Activated T-cell treated with anti-CD3 and anti-CD28 coated beads, Interleukin-2, amount 50 U/mL, for 1 hour (primary cell): ENCODE data around the gene SLC27A6.
"Not testable (repeated sequence)": the region's sequence is repeated elsewhere in the genome, so short reads cannot be mapped to it uniquely, and the experiment has no call there.

Experiments used
- DNase-seq: peaks from one replicate; pipeline ENCODE4 v3.0.0-alpha.2; 2020

SLC27A6 gene, protein sequence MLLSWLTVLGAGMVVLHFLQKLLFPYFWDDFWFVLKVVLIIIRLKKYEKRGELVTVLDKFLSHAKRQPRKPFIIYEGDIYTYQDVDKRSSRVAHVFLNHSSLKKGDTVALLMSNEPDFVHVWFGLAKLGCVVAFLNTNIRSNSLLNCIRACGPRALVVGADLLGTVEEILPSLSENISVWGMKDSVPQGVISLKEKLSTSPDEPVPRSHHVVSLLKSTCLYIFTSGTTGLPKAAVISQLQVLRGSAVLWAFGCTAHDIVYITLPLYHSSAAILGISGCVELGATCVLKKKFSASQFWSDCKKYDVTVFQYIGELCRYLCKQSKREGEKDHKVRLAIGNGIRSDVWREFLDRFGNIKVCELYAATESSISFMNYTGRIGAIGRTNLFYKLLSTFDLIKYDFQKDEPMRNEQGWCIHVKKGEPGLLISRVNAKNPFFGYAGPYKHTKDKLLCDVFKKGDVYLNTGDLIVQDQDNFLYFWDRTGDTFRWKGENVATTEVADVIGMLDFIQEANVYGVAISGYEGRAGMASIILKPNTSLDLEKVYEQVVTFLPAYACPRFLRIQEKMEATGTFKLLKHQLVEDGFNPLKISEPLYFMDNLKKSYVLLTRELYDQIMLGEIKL

DNA sequence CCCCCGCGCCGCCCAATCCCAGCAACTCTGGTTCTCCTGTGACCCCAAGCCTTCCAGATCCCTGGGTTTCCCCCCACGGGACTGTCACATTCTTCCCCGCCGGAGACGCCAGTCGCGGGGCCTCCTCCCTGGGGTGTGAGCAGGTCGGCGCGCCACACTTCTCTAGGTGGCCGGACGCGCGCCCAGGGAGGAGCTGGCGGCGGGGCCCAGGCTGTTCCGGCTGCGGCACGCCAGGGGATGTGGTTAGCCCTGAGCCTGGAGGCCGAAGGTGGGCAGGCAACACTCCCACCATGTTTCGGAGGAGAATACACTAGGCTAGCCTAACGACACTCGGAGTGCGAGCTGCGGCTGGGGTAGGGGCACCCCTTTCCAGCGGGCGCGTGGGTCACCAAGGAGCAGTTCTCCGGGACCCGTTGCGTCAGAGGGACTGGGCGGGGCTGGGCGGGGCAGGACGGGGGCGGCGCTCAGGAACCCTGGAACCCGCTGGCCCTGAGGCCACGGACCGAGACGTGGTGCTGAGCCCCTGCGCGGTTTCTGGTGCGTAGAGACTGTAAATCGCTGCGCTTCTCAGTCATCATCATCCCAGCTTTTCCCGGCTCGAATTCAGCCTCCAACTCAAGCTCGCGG, at the start of gene SLC27A6:
TSS of gene SLC27A6 (plus strand) at position 478 of the 627 bp plus-strand sequence. CDS start 650 bp downstream, outside the sequence.
- DNase-seq: no peak

DNA sequence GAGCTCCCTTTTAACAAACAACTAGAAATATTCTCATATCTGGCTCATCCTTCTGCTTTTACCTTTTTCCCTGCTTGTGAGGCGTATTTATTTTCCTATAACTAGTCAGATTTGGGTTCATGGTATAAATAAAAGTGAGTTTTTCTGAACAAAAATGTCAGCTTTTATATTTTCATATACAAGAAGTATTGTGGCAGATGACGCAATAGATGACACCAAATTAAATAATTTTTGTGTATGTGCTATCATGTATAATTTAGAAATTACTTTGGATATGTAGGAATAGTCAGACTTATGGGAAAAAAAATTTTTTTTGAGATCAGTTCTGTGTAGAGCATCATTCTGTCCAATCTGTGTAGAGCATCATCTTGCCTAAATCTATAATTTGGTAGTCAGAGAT, 45.7 kb upstream of the SLC27A6 start:
- DNase-seq: no peak

DNA sequence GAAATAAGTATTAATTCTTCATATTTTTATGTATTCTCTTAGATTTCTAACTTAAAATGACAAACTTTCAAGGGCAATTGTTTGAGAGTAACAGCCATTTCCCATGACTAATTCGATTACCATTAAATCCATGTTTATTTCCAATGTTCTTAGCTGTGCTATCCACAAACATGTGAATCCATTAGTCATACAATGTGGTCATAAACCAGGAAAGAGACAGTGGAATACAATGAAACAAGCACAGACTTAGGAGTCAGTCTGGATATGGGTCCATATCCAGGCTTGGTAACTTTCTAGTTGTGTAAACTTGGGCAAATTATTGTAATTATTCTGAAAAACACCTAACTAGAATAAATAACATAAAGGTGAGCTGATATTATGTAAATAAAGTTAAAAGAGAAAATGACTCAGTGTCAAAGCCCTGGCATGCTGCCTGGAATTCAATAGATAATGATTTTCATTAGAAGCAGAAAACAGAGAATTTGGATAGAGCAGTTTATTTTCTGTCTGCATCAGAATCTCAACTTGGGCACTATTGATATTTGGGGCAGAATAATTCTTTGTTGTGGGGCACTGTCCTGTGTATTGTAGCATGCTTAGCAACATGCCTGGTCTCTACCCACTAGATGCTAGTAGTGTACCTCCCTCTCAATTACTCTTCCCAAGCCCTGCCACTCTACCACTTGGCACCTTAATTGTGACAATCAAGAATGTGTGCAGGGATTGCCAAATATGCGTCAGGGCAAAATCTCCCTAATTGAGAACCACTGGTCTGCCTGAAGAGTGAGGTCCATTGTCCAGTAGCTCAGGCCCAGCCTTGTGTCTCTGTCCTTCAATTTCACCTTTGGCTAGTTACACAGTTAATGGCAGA, 44.7 kb upstream of the SLC27A6 start:
- no peak for DNase-seq

DNA sequence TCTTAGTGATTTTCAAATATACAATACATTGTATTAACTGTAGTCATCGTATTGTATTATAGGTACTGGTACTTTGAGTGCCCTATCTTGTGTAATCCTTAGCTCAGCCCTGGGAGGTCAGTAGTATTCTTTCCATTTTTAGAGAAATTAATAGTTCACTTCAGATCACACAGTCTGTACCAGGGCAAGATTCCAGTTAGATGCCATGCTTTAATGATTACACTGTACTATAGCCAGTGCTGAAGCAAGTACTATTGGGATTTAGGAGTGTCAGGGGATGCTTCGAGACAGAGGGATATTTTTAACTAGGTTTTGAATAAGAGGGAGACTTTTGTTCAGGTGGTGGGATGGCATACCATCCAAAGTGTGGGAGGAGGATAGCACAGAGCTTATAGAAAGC, 41.0 kb upstream of the SLC27A6 start:
- DNase-seq: no peak

DNA sequence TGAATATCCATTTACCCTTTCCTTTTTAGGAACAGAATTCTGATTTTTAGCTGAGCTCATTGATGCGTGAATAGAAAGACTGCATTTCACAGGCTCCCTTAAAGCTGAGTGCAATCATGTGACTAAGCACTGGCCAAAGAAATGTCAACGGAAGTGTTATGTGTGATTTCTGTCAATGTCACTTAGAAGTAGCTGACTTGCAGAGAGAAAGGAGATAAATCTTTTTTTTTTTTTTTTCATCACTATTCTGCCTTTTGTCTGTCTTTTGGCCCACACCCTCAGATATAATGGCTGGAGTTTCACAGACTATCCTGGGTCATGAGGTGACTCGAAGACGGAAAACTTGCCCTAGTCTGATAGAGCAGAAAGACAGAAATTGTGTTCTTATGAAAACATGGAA, 39.3 kb upstream of the SLC27A6 start:
- no peak for DNase-seq

DNA sequence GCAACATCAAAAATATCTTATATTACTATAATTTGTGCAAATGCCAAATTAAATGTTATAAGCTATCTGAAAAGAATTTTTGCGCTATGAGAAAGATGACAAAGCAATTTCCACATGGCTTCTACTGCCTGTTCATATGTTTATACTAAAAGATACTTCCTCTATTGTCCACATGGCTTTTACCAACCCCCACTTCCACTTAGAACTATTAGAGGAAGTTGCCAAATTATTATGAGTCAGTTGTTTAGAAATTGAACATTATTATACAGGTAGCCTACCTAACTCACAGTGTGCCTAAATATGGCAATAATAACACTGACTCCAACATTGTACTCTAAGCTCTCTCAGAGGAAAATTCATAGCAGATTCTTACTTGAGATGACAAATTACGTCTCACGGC, 37.6 kb upstream of the SLC27A6 start:
- no peak for DNase-seq

DNA sequence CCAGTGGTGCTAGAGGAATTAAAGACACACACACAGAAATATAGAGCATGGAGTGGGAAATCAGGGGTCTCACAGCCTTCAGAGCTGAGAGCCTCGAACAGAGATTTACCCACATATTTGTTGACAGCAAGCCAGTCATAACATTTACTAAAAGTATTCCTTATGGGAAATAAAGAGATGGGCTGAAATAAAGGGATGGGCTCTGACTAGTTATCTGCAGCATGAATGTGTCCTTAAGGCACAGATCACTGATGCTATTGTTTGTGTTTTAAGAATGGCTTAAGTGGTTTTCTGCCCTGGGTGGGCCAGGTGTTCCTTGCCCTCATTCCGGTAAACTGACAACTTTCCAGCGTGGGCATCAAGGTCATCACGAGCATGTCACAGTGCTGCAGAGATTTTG, 33.1 kb upstream of the SLC27A6 start:
- DNase-seq: not testable (repeated sequence)

DNA sequence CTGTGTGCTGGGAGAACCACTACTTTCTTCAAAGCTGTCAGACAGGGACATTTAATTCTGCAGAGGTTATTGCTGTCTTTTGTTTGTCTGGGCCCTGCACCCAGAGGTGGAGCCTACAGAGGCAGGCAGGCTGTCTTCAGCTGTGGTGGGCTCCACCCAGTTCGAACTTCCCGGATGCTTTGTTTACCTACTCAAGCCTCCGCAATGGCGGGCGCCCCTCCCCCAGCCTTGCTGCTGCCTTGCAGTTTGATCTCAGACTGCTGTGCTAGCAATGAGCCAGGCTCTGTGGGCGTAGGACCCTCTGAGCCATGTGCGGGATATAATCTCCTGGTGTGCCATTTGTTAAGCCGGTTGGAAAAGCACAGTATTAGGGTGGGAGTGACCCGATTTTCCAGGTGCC, 22.2 kb upstream of the SLC27A6 start:
- DNase-seq: not testable (repeated sequence)

DNA sequence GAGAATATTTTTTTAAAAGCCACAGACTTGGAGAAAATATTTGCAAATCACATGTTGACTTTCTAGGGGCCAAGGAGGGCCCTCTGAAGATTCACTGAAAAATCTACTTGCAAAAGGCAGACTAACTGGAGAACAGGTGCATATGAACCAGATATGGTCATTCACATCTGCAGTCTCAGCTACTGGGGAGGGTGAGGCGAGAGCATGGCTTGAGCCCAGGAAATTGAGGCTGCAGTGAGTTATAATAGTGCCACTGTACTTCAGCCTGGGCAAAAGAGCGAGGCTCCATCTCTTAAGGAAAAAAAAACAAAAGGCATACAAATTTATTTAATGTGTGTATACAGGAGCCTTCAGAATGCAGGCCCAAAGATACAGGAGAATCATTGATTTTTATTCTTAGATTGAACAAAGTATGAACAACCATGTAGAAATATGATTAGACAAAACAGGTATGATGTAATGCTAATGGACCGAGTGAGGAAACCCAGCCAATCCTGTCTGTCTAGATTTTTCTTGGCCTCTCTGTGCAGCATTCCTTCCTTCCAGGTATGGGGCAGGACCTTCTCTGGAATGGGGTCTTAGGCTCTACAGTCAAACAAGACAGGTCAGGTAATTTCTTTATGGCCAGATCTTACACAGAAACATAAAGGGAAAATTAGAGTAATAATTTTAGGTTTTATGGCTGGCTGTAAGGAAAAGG, 15.3 kb upstream of the SLC27A6 start:
- no peak for DNase-seq

DNA sequence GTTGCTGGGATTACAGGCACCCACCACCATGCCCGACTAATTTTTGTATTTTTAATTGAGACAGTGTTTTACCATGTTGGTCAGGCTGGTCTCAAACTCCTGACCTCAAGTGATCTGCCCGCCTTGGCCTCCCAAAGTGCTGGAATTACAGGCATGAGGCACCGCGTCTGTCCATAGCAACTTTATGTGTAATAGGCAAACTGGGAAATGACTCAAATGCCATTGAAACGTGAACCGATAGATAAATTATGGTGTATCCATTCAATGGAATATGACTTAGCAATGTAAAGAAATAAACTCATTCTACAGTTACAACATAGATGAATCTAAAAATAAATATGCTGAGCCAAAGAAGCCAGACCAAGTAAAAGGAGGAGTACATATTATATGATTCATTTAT, 14.0 kb upstream of the SLC27A6 start:
- not testable (repeated sequence) for DNase-seq

DNA sequence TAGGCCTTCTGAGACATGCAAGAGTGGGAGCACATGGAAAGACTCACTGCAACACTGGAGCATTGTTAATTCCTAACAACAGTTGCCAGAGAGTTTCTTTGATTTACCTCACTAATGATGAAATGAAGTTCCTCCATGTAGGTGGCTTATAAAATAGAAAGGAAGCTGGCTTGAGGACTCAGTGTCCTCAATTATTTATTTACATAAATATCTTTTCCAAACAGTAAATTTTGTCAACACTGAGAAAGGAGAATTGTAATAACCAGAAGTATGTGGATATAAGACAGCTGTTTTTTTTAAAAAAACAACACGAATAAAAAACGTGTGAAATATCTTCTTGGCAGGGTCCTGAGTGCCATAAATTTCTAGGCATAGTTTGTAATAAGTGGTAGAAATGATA, 9.1 kb upstream of the SLC27A6 start:
- DNase-seq: no peak

DNA sequence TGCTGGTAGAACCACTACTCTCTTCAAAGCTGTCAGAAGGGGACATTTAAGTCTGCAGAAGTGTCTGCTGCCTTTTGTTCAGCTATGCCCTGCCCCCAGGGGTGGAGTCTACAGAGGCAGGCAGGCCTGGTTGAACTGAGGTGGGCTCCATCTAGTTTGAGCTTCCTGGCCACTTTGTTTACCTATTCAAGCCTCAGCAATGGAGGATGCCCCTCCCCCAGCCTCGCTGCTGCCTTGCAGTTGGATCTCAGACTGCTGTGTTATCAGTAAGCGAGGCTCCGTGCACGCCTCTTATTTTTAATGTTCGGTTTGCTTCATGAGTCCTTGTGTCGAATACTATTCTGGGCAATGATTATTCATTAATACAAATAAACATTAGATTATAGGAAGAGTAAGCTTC, 3.1 kb upstream of the SLC27A6 start:
- no peak for DNase-seq

DNA sequence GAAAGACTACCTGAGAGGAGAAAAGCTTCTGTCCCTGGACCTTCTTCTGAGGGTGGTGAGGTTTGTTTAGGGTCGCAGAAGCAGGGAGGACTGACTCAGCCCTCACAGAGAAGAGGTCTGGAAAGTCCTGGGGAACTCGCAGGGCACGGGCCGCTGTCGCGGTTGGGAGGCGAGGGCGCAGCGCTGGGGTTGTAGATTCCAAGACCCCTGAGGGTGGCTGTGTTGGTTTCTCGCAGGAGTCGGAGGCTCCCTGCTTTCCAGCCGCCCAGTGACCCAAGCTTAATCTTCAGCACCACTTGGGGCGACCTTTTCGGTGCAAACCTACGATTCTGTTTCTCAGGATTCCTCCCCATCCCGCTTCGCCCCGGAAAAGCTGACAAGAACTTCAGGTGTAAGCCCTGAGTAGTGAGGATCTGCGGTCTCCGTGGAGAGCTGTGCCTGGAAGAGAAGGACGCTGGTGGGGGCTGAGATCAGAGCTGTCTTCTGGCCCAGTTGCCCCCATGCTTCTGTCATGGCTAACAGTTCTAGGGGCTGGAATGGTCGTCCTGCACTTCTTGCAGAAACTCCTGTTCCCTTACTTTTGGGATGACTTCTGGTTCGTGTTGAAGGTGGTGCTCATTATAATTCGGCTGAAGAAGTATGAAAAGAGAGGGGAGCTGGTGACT, 482 bp downstream of the SLC27A6 start:
- DNase-seq: no peak

DNA sequence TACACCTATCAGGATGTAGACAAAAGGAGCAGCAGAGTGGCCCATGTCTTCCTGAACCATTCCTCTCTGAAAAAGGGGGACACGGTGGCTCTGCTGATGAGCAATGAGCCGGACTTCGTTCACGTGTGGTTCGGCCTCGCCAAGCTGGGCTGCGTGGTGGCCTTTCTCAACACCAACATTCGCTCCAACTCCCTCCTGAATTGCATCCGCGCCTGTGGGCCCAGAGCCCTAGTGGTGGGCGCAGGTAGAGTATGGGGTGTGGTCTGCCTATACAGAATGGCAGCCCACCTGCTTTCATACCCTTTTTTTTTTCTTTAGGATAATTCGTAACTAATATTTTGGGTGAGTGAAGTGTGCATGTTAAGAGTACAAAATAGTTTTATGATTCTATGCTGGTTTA, 1.1 kb downstream of the SLC27A6 start:
- DNase-seq: no peak

DNA sequence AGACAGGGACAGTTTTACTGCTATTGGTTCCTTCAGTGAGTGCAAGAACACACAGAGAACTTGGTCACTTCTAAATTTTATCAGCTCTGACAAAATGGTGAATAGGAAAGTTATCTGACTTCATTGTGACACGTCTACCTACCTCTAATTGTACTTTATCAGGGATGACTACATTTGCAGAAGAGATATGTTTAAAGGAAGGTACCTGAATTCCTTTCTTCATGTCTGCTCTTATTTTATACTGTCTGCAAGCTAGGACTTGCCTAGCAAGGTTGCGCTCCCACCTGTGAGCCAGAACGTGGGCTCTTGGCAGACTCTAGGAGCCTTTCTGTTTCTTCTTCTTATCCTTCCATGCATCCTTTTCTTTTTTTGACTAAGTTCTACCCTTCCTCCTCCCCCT, 1.6 kb downstream of the SLC27A6 start:
- no peak for DNase-seq

DNA sequence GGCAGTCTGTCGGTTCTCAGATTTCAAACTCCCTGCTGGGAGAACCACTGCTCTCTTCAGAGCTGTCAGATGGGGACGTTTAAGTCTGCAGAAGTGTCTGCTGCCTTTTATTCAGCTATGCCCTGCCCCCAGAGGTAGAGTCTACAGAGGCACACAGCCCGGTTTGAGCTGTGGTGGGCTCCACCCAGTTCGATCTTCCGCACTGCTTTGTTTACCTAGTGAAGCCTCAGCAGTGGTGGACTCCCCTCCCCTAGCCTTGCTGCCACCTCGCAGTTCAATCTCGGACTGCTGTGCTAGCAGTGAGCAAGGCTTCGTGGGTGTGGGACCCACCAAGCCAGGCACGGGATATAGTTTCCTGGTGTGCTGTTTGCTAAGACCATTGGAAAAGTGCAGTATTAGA, 8.0 kb downstream of the SLC27A6 start:
- DNase-seq: no peak

DNA sequence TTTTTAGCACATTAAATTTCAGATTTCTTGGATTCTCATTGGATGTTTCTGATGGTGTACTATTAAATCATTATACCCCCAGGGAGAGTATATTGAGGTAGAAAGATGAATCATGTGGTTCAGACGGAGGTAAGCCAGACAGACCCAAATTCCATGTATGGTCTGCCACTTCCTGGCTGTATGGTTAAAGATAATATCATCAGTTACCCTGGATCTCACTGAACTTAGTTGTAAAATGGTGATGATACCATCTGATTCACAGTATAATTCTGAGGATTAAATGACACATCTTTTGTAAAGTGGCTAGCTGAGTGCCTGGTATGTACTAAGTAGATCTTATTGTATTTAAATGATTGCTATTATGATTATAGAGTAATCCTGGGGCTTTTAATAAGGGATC, 9.3 kb downstream of the SLC27A6 start:
- no peak for DNase-seq

DNA sequence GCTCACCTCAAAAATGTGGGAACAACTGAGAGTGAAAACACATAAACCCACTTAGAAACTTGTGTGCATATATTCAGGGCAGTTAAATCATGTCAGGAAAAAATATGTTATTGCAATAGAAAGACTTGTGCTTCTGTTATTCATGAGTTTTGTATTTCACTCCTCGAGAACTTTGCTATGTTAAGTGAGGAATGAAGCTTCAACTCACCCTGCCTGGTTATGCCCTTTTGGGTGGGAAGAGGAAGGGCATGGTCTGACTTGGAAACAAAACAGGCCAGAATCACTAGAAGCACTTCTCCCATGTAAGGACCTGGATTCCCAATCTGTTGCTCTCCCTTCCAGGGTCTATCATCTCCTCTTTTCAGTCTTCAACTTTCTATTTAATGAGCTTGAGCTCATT, 14.5 kb downstream of the SLC27A6 start:
- DNase-seq: no peak

DNA sequence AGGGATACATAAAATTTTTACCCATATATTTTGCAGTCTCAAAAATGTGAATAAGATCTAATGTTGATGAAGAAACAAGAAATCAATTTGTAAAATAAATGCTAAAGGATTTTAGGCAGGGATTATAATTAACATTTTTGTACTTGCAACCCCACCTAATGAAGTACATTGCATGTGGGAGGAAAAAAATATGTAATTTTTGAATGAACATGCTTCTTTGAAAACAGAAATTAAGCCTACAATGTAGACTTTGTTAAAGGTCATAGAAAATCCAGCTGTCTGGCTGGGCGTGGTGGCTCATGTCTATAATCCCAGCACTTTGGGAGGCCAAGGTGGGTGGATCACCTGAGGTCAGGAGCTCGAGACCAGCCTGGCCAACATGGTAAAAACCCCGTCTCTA, 15.6 kb downstream of the SLC27A6 start:
- DNase-seq: no peak

DNA sequence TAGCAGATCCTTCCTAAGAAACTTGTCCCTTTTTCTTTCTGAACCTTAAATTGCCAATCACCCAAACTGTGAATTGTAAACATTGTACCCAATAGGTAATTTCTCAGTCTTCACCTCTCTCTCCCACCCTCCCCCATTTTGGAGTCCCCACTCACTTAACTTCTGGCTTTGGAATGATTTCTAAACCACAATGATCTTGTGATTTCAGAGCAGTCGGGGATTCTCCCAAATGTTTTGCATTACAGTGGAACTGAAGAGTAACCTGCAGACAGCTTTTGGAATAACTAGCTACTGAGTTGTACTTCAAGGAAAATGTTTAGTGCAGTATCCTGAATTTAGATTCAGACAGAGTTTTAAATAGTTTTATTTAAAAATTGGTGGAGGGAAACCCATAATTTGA, 19.2 kb downstream of the SLC27A6 start:
- DNase-seq: no peak

DNA sequence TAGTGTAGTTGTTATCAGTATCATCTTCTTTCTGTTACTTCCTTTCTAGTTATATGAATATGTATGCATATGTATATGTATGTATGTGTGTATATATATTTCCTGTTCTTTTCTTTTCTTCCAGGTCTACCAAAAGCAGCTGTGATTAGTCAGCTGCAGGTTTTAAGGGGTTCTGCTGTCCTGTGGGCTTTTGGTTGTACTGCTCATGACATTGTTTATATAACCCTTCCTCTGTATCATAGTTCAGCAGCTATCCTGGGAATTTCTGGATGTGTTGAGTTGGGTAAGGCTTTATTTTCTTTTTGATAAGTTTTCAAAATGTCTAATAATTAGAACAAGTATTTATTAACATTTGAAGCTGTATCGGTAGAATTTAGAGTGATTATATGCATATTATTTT, 23.2 kb downstream of the SLC27A6 start:
- DNase-seq: no peak
